NCI-H2029 treated with DMSO at 0.1 percent for 48 hours (cell line): Measurements from ENCODE around the gene SAP30L.

Source experiments
- DNase-seq: peaks from one replicate; lab custom pipeline; 2025; lab: John Stamatoyannopoulos, UW

Gene SAP30L

GRCh38 chr5:154445422-154446194, at the start of gene SAP30L:
SAP30L (plus strand) TSS chr5:154445997; CDS start chr5:154446605, 608 bp downstream.
- peak; percentile 64 for DNase-seq

- DNase-seq, result no peak
These were observed 49.7 kb upstream of the SAP30L start for GRCh38 chr5:154396128-154396527.

- DNase-seq, result peak; percentile 50
These were observed 48.0 kb upstream of the SAP30L start for GRCh38 chr5:154397652-154398406.

- no peak for DNase-seq
These were observed 45.1 kb upstream of the SAP30L start for GRCh38 chr5:154400678-154401077.

- DNase-seq, result no peak
These were observed 44.4 kb upstream of the SAP30L start for GRCh38 chr5:154401355-154401754.

- no peak for DNase-seq
These were observed 43.9 kb upstream of the SAP30L start for GRCh38 chr5:154401931-154402330.

GRCh38 chr5:154402611-154403010, 43.2 kb upstream of the SAP30L start:
- DNase-seq, result no peak

GRCh38 chr5:154403234-154403633, 42.6 kb upstream of the SAP30L start:
- no peak for DNase-seq

- DNase-seq, result no peak
These were observed 41.9 kb upstream of the SAP30L start for GRCh38 chr5:154403776-154404387.

GRCh38 chr5:154405078-154405792, 40.6 kb upstream of the SAP30L start:
- peak; percentile 54 for DNase-seq

GRCh38 chr5:154406231-154406630, 39.6 kb upstream of the SAP30L start:
- no peak for DNase-seq

- no peak for DNase-seq
These were observed 39.0 kb upstream of the SAP30L start for GRCh38 chr5:154406826-154407225.

- no peak for DNase-seq
These were observed 37.0 kb upstream of the SAP30L start for GRCh38 chr5:154408811-154409210.

- no peak for DNase-seq
These were observed 36.5 kb upstream of the SAP30L start for GRCh38 chr5:154409230-154409840.

GRCh38 chr5:154410008-154410407, 35.8 kb upstream of the SAP30L start:
- DNase-seq, result no peak

GRCh38 chr5:154410786-154411185, 35.0 kb upstream of the SAP30L start:
- no peak for DNase-seq

GRCh38 chr5:154411338-154411737, 34.5 kb upstream of the SAP30L start:
- DNase-seq, result no peak

GRCh38 chr5:154412316-154412715, 33.5 kb upstream of the SAP30L start:
- DNase-seq, result no peak

- no peak for DNase-seq
These were observed 32.9 kb upstream of the SAP30L start for GRCh38 chr5:154412925-154413324.

- no peak for DNase-seq
These were observed 30.7 kb upstream of the SAP30L start for GRCh38 chr5:154415114-154415513.

GRCh38 chr5:154418344-154418820, 27.4 kb upstream of the SAP30L start:
- peak; percentile 41 for DNase-seq

GRCh38 chr5:154419236-154419635, 26.6 kb upstream of the SAP30L start:
- no peak for DNase-seq
